G401 (cell line): ENCODE results near the gene USP36. TPM values are rescaled to one million over a fixed set of nuclear protein-coding genes. Genes with fewer than 3 reads are reported as not detected.
A peak's percentile ranks its signal among the peaks of the same experiment; 100 is the strongest.

Experiments used
- DNase-seq: peaks from one replicate; pipeline ENCODE4 v3.0.0-alpha.2; 2015; ENCODE audit warnings: low spot score
- in situ Hi-C: cut with HindIII; loops from 2 replicates; pipeline ENCODE4 v1.10.0; 2016; ENCODE audit warnings: low sequenced_read_pairs, mixed read lengths
- total RNA-seq: library from RNA; depleted of rRNA; stranded (reverse); fragments of >200 nt; shearing (Covaris generic); gene quantifications from 2 replicates; pipeline ENCODE4 v1.2.3, GENCODE V29; 2014

The USP36 gene
- total RNA-seq, 1 experiment from 2014 or later: 10.1 TPM

DNA sequence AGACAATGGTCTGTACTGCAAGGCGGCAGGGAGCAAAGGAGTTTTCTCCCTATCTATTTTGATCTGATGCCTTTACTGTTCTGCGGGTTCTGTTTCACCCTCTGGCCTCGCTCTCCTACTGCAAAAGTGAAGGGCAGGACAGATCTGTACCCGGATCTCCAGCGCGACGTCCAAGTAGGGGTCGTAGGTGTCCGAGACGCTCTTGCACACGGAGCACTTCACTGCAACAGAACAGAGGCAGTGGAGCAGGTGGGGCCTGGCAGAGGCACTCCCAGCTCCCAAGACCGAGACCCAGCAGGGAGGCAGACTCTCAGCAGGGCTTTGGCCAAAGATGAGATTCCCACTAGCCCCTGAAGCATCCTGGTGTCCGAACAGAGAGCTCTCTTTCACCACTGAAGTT is 19.8 kb downstream of the USP36 start:
- in situ Hi-C loops: no loop called here
- no peak for DNase-seq

DNA sequence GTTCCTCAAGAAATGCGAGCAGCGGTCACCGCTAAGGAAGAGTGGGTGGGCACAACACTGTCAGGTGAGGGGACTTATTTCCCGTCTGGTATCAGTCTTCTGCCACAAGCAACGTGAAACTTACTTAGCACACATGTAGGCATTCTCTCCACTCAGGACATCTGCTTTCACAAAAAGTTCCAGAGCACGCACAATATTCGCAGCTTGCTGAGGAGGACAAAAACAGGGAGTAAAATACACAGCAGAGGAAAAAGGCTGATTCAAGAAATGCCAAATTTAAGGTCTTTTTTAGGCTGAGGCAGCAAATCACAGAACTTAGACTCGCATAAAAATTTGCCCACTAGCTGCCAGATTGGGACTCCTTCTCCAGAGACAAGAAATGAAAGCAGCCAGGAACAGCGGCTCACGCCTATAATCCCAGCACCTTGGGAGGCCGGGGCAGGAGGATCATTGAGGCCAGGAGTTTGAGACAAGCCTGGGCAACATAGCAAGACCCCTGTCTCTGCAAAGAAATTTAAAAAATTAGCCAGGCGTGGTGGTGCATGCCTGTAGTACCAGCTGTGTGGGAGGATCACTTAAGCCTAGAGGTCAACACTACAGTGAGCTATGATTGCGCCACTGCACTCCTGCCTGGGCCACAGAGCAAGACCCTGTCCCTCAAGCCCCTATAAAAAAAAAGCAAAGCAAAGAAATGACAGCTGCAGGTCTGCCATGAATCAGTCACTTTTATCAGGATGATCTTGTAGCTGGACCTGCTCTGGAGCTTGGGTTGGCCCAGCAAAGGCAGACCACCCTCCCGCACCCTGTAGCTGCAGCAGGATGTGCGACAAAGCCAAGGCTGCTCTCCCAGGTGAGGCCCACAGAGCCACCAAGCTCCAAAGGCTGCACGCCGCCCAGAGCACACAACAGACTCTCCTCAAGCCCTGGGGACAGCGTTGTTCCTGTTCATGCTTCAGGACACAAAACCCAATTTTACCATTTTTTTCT is 20.5 kb downstream of the USP36 start:
- DNase-seq: no peak
- in situ Hi-C loops: no loop called here

DNA sequence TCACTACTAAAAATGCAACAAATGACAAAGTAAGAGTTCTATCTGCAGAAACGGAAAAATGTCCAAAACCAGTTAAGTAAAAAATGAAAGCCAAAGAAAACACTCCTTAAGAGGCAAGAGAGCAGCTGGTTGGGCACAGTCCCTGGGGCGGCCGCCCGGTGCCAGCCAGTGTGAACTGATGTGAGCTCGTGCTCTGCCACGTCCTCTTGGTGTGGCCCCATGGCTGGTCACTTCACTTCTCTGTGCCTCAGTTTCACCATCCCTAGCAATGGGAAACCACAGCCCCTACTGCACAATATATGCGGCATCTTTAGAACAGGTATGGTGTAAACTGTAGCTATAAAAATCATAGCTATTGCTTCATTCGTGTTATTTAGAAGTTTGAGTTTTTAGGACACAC is 21.2 kb downstream of the USP36 start:
- no peak for DNase-seq
- in situ Hi-C loops: no loop called here

DNA sequence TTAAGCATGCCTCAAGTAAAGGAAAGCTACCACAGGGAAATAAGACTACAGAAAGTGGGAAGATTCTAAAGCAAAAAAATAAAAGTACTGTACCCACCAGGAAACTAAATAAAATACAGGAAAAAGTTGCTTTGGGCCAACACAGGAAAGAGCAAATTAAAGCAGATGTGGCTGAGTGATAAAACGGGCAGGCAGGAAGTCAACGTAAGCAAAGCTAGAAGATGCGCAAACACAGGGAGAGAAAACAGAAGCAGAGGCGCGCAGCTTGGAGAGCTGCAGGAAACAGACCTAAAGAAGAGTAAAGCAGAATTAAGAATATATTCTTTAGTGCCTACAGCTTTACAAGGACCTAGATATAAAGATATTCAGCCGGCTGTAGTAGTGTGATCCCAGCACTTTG is 21.7 kb downstream of the USP36 start:
- no peak for DNase-seq
- in situ Hi-C loops: no loop called here

DNA sequence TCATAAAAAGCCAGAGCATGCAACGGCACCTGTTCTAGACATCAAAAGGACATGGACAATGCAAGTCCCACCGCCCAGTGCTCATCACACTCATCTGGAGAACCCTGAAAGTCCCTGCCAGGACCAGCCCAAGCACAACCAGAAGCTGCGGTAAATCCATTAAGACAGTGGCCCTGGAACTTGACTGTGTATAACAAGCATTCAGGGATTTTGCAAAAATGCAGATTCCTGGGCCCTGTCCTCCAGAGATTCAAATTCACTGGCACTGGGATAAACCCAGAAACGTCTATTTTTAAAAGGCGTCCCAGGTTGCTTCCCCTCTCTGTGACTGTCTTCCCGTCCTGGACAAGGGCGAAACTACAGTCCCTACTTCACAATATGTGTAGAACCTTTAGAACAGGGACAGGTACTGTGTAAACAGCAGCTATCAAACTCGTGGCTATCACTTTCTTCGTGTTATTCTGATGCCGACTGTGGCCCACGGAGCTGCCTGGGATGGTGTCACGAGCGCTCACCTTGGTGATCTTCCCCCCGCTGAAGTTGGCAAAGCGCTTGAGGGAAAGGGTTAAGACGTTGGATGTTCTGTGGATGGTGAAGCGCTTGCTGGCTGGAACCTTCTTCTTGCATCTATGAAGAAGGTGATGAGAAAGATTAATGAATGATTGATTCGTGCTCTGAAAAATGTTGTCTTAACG is 22.3 kb downstream of the USP36 start:
- in situ Hi-C loops: no loop called here
- DNase-seq: no peak

DNA sequence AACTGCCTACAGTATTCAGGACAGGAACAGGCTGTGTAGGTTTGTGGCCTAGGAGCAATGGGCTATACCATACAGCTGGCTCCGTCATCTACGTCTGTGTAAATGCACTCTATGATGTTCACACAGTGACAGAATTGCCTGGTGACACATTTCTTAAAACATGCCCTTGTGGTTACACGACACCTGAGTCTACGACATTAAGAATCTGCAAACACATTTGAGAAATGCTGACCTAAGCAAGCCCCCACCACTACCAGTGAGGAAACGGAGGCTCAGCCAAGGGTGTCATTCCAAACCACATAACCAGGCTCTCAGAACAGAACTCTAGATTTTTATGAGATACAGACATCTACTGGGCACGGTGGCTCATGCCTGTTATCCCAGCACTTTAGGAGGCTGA is 23.5 kb downstream of the USP36 start:
- in situ Hi-C loops: no loop called here
- no peak for DNase-seq

DNA sequence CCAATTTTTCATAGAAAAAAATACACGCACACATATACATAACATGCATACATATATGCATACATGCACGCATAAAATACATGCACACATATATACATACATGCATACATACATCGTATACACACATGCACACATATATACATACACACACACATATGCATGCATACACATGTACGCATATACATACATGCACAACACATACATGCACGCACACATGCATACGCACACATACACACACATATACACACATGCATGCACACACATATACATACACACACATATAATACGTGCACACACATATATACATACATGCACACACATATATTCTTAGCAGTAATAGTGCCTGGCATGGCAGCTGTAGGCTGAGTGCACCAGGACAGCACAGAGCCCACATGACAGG is 24.9 kb downstream of the USP36 start:
- in situ Hi-C loops: no loop called here
- DNase-seq: no peak

DNA sequence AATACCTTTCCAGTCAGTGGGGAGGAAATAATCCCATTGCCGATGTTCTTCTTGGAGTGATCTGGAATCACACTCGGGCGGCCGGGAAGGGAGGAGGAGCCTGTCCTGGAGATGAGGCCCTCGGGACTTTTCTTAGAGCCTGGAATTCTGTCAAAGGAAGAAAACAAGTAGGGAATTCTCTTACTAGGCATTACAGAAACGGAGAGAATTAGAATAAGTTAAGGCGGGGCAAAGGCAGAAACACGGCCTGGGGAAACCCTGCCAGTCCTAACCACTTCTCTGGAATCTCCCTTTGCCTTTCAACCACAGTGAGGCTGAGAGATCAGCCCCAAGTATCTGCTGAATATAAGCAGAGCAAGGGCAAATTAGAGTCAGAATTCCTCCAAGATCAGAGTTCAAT is 27.8 kb downstream of the USP36 start:
- DNase-seq: no peak
- in situ Hi-C loops: no loop called here

DNA sequence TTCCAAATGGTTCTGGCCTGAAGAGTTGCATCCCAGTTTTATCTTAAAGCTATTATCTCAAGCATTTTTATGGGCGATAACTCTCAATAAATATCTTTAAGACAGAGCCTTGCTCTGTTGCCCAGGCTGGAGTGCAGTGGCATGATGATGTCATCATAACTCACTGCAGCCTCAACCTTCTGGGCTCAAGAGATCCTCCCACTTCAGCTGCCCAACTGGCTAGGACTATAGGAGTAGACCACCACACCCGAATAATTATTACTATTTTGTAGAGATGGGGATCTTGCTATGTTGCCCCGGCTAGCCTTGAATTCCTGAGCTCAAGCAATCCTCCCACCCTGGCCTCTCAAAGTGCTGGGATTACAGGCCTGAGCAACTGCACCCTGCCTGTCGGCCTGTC is 32.5 kb downstream of the USP36 start:
- no peak for DNase-seq
- in situ Hi-C loops: no loop called here

DNA sequence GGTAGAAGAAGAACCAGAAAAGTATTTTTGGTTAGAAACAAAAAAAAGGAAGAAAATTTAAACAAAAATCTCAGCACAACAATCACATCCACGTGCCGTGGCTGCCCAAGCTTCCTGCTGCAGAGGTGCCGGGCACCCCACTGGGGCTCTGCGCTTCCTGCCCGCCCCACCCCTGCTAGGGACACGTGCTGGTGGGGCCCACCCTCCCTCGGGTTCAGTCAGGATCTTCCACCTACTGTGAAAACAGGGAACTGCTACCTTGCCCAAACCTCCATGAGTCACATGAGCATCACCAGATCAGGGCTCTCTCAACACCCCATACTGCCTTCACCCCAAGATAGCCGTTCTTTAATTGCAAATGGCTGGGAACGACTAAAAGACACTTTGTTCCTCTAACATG is 34.2 kb downstream of the USP36 start:
- in situ Hi-C loops: no loop called here
- DNase-seq: no peak

DNA sequence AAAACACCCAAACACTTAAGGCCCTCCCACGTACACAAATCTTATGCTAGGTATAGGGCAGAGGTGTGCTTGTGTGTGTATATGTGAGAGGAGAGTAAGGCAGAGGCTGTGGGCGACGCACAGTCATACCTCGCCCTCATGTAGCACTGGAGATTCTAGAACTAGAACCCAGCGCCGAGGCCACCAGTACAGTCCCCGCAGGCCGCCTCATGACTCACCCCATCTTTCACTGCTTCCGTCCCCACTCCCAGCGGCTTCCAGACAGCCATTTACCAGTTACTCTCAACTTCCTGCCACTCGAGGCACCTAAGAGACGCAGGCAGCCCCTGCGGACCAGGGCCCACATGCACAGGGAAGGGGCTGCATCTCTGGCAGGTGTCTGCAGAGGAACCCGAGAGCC is 35.3 kb downstream of the USP36 start:
- no peak for DNase-seq
- in situ Hi-C loops: no loop called here

DNA sequence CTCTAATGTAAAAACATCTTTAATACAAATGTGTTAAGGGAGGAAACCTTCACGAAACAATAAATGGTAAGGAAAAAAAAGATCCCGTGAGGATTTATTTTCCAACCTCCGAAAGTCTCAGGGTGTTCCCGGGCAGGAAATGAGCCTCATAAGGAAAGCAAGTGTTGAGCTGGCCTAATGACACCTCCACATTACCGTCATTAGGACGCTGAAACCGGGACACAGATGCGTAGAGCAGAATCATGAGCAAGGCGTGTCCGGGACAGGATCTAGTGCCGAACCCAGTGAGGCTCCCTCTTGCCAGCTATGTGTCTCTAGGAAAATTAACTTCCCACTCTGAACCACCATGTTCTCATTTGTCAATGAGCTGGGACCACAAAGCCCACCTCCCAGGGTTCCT is 35.8 kb downstream of the USP36 start:
- DNase-seq: no peak
- in situ Hi-C loops: no loop called here

DNA sequence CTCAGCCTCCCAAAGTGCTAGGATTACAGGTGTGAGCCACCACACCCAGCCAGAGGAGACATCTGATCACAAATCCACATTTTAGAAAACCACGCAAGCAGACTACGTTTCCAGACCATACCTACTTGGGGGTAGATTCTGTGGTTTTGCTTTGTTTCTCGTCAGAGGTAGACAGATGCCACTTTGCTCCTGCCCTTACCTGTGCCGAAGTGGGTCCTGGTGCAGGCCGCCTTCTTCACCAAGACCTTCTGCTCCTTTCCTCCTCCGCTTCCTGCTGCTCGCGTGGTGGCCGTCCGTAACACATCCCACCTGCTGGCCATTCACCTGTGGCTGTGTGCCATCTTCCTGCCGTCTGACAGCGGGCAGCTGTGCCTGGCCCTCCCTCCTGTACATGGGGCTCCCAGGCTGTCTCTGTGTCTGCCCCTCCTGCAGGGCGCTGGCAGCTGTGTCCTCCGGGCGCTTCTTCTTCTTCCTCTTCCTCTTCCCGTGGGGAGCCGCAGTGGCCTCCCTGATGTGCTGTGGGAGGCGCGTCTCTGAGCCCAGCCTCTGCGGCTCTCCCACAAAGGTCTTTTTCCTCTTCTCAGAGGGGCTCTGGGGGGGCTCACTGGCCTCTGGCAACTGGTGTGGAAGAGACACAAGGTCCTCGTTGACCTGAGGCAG is 37.3 kb downstream of the USP36 start:
- in situ Hi-C loops: no loop called here
- DNase-seq: no peak

DNA sequence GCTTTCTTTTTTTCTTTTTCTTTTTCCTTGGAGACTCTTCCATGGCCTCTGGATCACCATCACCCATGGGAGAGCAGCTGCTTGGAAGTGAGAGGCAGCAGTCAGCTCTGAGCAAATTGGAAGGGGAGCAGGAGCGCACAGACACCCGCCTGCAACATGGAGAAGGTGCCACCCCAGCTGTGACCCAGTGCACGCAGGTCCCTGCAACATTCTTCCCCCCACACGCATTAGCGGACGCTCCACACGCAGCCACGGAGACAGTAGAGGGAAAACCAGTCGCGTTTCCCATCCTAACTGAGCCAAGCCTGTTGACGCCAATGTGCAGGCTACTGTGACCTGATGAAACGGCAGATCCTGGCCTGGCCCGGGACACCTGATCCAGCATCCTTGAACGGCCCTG is 38.2 kb downstream of the USP36 start:
- DNase-seq: no peak
- in situ Hi-C loops: no loop called here

DNA sequence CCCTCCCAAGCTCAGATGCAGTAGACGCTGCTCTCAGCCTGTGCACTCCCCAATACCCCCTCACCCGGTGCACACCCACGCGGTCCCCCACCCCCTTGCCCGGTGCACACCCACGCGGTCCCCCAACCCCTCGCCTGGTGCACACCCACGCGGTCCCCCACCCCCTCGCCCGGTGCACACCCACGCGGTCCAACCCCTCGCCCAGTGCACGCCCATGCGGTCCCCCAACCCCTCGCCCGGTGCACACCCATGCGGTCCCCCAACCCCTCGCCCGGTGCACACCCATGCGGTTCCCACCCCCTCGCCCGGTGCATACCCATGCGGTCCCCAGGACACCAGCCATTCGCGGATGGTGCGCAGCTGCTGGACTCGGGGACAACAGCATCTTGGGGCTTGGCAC is 38.6 kb downstream of the USP36 start:
- no peak for DNase-seq
- in situ Hi-C loops: no loop called here

DNA sequence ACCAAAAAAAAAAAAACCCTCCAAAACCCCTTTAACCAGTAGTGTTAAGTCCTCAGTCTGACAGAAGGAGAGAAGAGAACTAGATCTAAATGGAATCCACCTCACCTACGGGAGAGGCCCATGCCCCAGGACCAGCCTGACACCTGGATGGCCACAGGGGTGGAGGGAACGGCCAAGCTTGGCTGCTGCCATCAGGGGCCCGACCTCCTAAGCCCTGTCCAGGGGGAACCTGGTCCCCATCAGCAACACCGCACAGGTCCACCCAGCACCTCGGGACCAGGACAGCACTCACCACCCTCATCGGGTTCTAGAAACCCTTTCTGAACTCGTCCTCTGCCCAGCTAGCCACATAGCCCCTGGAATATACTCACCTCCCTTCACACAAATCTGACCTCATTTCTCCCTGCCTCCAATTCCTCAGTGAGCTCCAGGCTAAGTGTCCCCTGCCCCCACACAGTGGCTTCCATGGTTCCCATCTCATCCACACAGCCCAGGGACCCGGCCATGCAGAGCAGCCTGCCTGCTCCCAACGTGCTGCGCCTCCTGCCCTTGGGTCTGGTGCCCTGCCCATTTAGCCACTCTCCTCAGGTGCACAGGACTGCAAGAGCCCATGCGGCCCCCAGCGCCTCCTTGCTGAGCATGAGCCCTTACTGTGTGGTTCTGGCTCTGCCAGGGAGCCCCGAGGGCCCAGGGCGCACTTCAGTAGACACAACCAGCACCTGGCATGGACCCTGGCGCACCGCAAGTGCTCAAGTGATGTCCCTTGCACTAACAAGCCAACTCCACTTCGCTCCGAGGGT is 40.3 kb downstream of the USP36 start:
- in situ Hi-C loops: no loop called here
- DNase-seq: no peak

DNA sequence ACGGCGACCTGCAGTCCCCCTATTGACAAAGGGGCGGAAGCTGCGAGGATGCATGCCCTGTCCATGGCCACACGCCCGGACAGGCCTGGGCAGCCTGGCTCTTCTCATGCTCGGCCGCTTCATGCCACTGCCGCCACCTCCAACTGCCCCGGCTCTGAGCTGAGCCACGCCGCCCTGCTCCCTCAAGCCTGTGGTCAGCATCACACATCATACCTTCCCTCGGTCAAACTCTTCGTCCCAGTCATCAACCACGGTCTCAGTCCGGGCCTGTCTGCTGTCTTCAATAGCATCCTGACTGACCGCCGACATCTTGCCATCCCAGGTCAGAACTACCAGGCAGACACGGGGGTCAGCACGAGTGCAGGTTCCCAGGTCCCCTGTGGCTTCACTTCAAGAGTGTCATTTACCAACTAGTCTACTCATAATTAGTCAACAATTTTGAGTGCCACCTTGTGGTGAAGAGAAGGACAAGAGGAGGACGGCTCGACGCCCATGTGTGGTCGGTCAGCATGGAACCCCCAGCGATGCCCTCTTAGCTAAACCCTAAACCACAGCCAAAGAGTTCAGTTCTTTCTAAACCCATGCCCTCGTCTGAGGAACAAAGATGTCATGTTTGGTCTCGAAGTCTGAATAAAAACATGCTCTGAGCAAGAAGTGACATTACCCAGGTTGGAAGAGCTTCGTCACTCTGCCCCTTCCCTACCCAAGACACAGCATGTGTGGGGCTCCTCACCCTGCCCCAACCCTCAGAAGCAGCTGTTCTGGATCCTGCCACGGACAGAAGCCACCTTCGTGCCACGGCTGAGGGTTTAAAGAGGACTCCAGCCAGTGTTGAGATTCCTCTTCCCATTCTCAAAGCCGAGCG is 41.7 kb downstream of the USP36 start:
- DNase-seq: peak; percentile 49
- in situ Hi-C loops: no loop called here
